A172 (cell line): ENCODE data around the gene LMTK3. TPM values are rescaled to one million over a fixed set of nuclear protein-coding genes. Genes with fewer than 3 reads are reported as not detected.

ENCODE experiments used
- DNase-seq: peaks from one replicate; pipeline ENCODE4 v3.0.0-alpha.2; 2015; ENCODE audit warnings: low spot score
- total RNA-seq: library from RNA; depleted of rRNA; stranded (reverse); fragments of >200 nt; shearing (Covaris generic); gene quantifications from 2 replicates; pipeline ENCODE4 v1.2.3, GENCODE V29; 2014; rRNA removed

The LMTK3 gene
- total RNA-seq, 1 experiment from 2014 or later = not detected

DNA sequence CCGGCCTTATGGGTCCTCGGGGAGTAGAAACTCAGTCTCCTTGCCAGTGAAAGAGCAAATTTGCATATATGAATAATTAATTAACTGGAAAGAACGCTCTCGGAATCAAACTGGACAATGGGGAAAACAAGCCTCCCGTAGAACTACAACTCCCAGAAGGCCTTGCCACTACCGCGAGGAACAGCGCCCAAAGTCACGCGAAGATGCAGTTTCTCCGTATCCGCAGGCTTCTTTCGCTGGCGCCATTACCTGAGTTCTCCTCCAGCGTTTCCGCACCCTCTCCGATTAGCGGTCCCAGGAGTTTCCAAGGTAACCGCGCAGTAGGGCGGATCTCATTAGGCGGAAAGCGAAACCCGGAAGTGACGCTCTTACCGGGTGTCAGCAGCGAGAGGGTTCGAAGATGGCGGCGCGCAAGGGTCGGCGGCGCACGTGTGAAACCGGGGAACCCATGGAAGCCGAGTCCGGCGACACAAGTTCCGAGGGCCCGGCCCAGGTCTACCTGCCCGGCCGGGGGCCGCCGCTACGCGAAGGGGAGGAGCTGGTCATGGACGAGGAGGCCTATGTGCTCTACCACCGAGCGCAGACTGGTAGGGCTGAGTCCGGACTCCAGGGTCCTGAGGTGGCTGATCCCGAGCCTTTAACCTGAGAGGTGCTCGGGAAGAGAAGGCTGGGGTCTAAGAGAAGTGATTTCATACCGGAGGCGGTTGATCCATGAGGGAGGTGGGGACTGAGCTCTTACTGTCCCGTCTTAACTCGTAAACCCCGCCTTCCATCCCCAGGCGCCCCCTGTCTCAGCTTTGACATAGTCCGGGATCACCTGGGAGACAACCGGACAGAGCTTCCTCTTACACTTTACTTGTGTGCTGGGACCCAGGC, 65.8 kb downstream of the LMTK3 start, which contains the start of gene GRWD1:
Gene GRWD1, plus strand, starts transcription at position 378 of the 876 bp plus-strand sequence. Its CDS starts 23 bp downstream, at position 401.
- peak; percentile 90 for DNase-seq

DNA sequence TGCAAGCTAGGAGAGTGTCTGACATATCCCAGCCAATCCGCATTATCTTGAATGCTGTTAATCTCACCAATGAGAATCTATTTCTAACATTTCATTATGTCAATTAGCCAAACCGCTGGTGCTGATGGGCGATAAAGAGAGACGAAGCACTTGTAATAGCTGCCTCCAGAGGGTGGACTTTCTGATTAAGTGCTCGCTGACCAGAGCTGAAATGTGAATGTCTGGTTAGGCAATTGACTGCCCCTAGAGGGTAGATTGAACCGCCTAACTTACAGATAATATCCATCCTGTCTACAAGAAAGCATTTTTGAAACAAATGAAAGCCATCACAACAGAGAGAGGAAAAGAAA, 66.4 kb downstream of the LMTK3 start:
- peak; percentile 80 for DNase-seq

DNA sequence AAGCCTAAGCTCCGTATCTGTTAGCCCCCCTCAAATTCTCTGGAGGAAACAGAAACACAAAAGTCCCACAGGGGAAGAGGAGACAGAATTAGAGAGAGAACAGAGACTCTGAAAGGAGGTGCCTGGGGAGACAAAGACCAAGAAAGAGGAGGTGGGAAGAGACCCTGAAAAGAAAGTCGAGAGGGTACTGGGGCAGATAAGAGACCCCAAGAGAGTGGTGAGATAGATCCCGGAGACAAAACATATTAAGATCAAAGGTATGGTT, 66.8 kb downstream of the LMTK3 start:
- no peak for DNase-seq

DNA sequence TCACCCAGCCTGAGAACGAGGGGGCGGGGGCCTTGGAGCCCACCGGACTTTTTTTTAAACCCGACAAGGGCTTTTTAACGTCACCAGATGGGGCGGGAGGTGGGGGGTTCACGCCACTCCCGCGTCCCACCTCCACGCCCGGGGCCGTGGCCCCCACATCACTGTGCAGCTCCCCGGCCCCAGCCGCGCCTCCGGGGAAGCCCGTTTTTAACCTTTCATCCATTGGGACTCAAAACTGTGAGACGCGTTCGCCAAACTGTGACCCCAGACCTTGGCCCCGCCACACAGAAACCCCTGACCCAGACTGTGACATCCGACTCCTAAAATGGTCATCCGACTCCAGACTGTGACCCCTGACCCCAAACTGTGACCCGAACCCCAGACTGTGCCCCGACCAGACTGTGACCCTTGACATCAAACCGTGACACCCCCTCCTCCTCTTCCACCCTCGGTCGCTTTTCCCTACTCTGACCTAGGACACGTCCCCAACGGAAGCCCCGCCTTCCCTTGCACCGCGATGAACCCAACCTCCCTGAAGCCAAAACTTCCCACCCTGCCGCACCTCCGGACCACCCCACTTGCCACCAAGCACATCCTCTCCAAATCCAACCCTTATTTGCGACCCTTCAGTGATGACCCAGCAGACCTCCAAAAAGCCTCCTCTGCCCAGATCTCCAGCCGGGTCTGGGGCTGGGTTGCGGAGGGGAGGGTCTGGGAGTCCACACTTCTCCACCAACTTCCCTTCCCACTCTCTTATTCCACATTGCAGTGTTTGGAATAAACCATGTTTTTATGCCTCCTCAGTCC, 67.3 kb downstream of the LMTK3 start:
- no peak for DNase-seq

DNA sequence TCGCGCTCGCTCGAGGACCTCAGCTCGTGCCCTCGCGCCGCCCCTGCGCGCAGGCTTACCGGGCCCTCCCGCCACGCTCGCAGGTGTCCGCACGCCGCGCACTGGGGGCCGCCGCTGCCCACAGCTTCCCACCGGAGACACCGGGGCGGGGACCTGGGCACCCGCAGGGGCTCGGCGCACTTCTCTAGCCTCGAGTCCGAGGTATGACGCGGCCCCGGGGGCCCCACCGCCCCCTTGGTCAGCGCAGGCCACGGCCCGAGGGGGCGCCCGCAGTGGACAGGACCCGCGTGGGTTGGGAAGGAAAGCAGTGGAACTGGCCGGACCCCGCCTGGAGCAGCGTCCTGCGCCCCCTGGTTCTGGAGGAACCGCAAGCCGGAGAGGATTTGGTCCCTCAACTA, 67.9 kb downstream of the LMTK3 start:
- DNase-seq = no peak

DNA sequence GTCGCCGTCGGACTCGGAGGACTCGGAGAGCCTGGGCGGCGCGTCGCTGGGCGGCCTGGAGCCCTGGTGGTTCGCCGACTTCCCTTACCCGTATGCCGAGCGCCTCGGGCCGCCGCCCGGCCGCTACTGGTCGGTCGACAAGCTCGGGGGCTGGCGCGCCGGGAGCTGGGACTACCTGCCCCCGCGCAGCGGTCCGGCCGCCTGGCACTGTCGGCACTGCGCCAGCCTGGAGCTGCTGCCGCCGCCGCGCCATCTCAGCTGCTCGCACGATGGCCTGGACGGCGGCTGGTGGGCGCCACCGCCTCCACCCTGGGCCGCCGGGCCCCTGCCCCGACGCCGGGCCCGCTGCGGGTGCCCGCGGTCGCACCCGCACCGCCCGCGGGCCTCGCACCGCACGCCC, 68.4 kb downstream of the LMTK3 start:
- no peak for DNase-seq

DNA sequence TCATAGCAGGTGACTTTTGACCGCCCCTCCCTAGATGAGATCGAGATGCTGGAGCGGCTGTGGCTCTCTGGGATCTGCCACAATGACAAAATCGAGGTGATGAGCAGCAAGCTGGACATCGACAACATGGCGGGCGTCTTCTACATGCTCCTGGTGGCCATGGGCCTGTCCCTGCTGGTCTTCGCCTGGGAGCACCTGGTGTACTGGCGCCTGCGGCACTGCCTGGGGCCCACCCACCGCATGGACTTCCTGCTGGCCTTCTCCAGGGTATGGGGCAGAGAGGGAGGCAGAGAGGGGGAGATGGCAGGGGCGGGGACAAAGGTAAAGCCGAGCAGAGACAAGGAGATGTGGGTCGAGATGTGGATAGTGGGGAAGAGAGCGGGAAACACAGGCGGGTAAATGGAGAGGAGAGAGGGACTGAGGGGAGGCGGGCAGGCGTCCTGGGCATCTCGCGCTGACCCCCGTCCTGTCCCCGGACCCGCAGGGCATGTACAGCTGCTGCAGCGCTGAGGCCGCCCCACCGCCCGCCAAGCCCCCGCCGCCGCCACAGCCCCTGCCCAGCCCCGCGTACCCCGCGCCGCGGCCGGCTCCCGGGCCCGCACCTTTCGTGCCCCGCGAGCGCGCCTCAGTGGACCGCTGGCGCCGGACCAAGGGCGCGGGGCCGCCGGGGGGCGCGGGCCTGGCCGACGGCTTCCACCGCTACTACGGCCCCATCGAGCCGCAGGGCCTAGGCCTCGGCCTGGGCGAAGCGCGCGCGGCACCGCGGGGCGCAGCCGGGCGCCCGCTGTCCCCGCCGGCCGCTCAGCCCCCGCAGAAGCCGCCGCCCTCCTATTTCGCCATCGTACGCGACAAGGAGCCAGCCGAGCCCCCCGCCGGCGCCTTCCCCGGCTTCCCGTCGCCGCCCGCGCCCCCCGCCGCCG, 69.3 kb downstream of the LMTK3 start:
- DNase-seq = no peak

DNA sequence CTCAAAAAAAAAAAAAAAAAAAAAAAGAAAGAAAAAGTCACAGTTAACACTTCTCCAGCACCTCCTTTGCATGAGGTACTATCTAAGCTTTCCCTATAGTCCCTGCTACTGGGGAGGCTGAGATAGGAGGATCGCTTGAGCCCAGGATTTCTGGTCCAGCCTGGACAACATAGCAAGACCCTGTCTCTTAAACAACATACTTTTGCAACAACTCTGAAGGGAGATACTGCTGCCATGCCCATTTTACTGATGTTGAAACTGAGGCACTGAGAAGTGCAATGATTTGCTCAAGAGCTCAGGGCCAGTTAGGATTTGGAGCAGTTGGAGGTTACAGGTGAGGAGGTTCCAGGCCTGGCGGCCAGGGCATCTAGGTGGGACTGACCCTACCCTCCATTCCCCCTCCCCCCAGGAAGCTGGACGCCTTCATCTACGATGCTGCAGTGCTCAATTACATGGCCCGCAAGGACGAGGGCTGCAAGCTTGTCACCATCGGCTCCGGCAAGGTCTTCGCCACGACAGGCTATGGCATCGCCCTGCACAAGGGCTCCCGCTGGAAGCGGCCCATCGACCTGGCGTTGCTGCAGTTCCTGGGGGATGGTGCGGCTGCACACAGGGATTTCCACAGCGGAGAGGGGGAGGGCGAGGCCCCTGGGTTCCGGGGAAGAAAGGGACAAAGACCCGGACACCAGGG, 70.1 kb downstream of the LMTK3 start:
- DNase-seq = no peak

DNA sequence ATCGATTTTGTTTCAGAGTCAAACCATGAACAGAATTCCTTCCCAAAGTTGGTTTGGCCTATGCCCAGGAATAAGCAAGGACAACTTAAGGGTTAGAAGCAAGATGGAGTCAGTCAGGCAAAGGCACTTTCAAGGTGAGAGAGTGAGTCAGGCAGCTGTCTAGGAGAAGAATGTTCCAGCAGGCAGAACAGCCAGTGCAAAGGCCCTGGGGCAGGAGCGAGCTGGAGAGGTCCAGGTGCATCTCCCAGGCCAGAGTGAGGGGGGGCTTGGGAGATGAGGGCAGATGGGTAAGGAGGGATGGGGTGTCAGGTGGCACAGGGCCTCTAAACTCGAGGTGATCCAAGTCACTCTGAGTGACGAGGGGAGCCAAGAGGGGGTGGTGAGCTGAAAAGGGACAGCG, 75.0 kb downstream of the LMTK3 start:
- no peak for DNase-seq

Other genes with a start within 250 kb of the LMTK3 start
- gene ZNF114, start 241.8 kb downstream of the LMTK3 start, total RNA-seq = 0.79 and 5.5 TPM in 2 replicates
- 67.5 and 98.5 TPM in 2 replicates for gene EMP3, start 186.3 kb downstream of the LMTK3 start, total RNA-seq
- 1.8 and 2.5 TPM in 2 replicates for gene TMEM143, start 147.9 kb downstream of the LMTK3 start, total RNA-seq
- not detected in 2 replicates for gene SYNGR4, start 147.5 kb downstream of the LMTK3 start, total RNA-seq
- 64.2 and 71.5 TPM in 2 replicates for gene KDELR1, start 120.3 kb downstream of the LMTK3 start, total RNA-seq
- not detected in 2 replicates for gene GRIN2D, start 118.2 kb downstream of the LMTK3 start, total RNA-seq
- 38.9 and 55.4 TPM in 2 replicates for gene GRWD1, start 65.9 kb downstream of the LMTK3 start, total RNA-seq
- gene KCNJ14, start 56.3 kb downstream of the LMTK3 start, total RNA-seq = 0.36 and 0.55 TPM in 2 replicates
- 28.7 and 38.5 TPM in 2 replicates for gene CYTH2, start 42.5 kb downstream of the LMTK3 start, total RNA-seq
- 0.38 TPM in 1 of 2 replicates, not detected in the other for gene SULT2B1, start 40.3 kb upstream of the LMTK3 start, total RNA-seq
- not detected in 2 replicates for gene SPACA4, start 94.9 kb upstream of the LMTK3 start, total RNA-seq
- gene FAM83E, start 103.2 kb upstream of the LMTK3 start, total RNA-seq = 0.07 TPM in 1 of 2 replicates, not detected in the other
- gene RPL18, start 107.3 kb upstream of the LMTK3 start, total RNA-seq = 764 and 1,035 TPM in 2 replicates
- gene SPHK2, start 107.7 kb upstream of the LMTK3 start, total RNA-seq = 7.6 and 10.5 TPM in 2 replicates
- 2.6 and 15.5 TPM in 2 replicates for gene DBP, start 125.5 kb upstream of the LMTK3 start, total RNA-seq
- 2.3 and 5.8 TPM in 2 replicates for gene CA11, start 134.4 kb upstream of the LMTK3 start, total RNA-seq
- not detected in 2 replicates for gene NTN5, start 161.2 kb upstream of the LMTK3 start, total RNA-seq
- not detected in 2 replicates for gene FUT2, start 184.1 kb upstream of the LMTK3 start, total RNA-seq
- gene MAMSTR, start 207.9 kb upstream of the LMTK3 start, total RNA-seq = 0.93 and 1.1 TPM in 2 replicates
- 0.07 and 0.12 TPM in 2 replicates for gene RASIP1, start 228.8 kb upstream of the LMTK3 start, total RNA-seq
- gene IZUMO1, start 235.1 kb upstream of the LMTK3 start, total RNA-seq = not detected in 2 replicates
- gene FUT1, start 240.8 kb upstream of the LMTK3 start, total RNA-seq = 0.81 and 0.98 TPM in 2 replicates
- gene FGF21, start 243.7 kb upstream of the LMTK3 start, total RNA-seq = not detected in 2 replicates